Bronchial epithelial cell (primary cell): Measurements from ENCODE around the gene ATP2B2. TPM values are rescaled to one million over a fixed set of nuclear protein-coding genes. Genes with fewer than 3 reads are reported as not detected.

Experiments
- DNase-seq: peaks from one replicate; pipeline ENCODE4 v3.0.0-alpha.2; 2010; ENCODE audit warnings: low read depth
- FAIRE-seq: peaks from 2 replicates; lab custom pipeline; 2011; peaks lifted over from hg19 to GRCh38; lab: Jason Lieb, UNC
- H3K27me3 ChIP-seq: 2 replicates; pipeline ENCODE4 v1.5.1; 2011; ENCODE audit warnings: low read length; ENCODE audit not compliant: control insufficient read depth, insufficient read depth
- H3K36me3 ChIP-seq: 2 replicates; pipeline ENCODE4 v1.5.1; 2011; ENCODE audit warnings: low read length; ENCODE audit not compliant: control insufficient read depth, insufficient read depth
- H3K4me3 ChIP-seq: 2 replicates; pipeline ENCODE4 v1.5.1; 2011; ENCODE audit warnings: mild to moderate bottlenecking, low read depth, low read length, control low read depth
- total RNA-seq: library from RNA; depleted of rRNA; stranded (reverse); fragments of >200 nt; gene quantifications from 2 replicates; pipeline ENCODE4 v1.2.1, GENCODE V29; 2014
- TF ChIP-seq, protein P1 (sequence below): IDR thresholded peaks from 2 replicates; pipeline ENCODE4 v1.5.1; 2011; ENCODE audit warnings: mild to moderate bottlenecking, moderate library complexity, low read length, control low read depth, inconsistent platforms; ENCODE audit not compliant: insufficient read depth, severe bottlenecking

Gene ATP2B2
- total RNA-seq, 1 donor from 2014 or later, result not detected

DNA sequence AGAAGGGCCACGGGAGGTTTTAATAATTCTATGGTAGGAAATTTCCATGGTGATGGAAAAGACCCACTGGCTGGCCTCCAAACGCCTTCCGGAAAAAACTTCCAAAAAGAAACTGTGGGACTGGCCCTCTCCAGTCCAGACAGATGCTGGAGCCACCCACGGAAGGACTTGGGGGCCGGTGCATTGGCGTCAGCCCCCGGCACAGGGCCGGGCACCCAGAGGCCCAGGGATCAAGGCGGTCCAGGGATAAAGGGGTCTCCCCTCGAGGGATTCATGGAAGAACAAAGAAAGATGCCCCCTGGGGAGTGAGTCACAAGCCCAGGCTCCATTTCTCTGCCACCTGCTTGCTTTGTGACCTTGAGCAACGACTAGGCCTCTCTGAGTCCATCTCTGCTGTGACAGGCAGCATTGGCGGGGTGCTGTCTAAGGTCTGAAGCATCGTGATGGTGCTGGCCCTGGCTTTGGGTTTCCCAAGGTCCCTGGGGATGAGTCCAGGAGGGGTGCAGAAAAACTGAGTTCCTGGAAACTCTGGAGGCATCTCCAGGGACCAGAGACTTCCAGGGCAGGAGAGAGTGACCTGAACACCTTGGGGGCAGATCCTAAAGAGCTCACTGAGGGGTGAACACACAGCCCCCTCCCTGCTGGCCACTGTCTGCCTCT, 21.6 kb downstream of the ATP2B2 start:
- Histone ChIP-seq H3K27me3 (peaks cover 1% of the 10 kb centered on the region), H3K36me3 (no peaks in the 10 kb centered on the region), H3K4me3 (no peak overlapping the region)
- FAIRE-seq, result no peak
- TF ChIP-seq, protein P1, sequence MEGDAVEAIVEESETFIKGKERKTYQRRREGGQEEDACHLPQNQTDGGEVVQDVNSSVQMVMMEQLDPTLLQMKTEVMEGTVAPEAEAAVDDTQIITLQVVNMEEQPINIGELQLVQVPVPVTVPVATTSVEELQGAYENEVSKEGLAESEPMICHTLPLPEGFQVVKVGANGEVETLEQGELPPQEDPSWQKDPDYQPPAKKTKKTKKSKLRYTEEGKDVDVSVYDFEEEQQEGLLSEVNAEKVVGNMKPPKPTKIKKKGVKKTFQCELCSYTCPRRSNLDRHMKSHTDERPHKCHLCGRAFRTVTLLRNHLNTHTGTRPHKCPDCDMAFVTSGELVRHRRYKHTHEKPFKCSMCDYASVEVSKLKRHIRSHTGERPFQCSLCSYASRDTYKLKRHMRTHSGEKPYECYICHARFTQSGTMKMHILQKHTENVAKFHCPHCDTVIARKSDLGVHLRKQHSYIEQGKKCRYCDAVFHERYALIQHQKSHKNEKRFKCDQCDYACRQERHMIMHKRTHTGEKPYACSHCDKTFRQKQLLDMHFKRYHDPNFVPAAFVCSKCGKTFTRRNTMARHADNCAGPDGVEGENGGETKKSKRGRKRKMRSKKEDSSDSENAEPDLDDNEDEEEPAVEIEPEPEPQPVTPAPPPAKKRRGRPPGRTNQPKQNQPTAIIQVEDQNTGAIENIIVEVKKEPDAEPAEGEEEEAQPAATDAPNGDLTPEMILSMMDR, result no peak
- DNase-seq, result no peak

DNA sequence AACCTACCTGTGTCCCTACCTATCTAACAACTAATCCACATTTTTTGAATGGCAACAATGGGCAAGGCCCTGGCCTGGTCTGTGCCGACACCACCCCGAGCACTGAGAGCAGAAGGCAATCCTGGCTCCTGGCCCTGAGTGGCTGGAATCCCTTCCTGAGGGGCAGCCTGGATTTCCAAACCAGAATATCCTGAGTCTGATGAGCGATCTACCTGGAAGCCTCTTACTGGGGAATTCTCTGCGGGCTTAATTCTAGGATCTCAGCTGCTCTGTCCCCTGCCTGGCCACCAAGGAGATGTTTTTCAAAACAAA, 22.1 kb downstream of the ATP2B2 start:
- no peak for DNase-seq
- H3K27me3 ChIP-seq, result peaks cover 1% of the 10 kb centered on the region

DNA sequence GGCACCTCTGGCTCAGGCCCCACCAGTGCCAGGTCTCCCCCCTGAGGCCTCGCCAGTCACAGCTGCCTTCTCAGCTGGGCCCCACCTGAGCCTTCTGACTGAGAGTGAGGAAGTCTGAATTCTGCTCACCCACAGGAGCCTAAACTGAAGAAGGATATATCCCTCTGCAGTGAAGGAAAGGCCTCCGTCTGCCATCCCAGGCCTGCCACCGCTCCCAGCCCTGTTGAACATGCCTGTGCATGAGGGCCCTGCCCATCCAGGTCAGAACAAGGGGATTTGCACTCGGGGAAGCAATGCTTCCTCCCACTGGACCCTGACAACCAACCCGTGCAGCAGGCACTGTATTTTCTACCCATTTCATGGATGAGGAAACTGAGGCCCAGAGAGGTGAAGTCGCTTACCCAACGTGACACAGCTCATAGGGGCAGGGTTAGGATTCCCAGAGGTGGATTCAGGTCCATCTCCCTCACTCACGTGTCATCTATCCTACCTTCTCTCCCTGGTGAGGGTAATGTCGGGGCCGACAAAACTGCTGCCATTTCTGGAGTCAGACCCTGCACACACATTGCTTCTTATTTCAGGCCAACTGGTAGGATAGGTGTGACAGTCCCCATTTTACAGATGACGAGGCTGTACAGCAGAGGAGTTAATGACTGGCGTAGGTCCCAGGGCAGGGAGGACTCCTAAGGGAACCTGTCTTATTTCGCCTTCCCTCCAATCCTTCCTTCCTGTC, 22.6 kb downstream of the ATP2B2 start:
- TF ChIP-seq, protein P1, result no peak
- DNase-seq, result no peak
- Histone ChIP-seq H3K4me3 (no peak overlapping the region), H3K27me3 (peaks cover 1% of the 10 kb centered on the region), H3K36me3 (no peaks in the 10 kb centered on the region)
- no peak for FAIRE-seq

More for the DNA sequence above, 22.1 kb downstream of the ATP2B2 start:
- no peaks in the 10 kb centered on the region for H3K36me3 ChIP-seq
- TF ChIP-seq, protein P1, result no peak
- H3K4me3 ChIP-seq, result no peak overlapping the region
- no peak for FAIRE-seq

DNA sequence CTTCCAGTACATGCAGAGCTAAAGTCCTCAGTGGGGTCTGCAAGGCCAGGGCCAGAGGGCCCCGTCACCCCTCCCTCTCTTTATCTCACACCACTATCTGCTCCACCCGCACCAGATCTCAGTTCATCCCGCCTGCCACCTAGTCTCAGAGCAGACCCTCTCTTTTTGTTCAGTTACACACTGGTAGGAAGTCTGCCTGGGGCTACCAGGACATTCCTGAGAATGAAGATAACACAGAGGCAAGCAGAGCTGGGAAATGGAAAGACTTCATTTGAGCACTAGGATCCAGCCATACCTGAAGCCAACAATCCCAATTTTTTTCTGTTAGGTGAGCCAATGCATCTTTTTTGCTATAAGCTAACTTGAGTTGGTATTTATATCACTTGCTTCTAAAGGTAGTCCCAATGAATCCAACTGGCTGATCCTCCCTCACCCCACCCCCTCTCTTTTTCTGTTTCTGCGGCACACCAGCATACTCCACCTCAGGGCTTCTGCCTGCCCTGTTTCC, 24.5 kb downstream of the ATP2B2 start:
- TF ChIP-seq, protein P1, result no peak
- Histone ChIP-seq H3K27me3 (peaks cover 1% of the 10 kb centered on the region), H3K36me3 (no peaks in the 10 kb centered on the region), H3K4me3 (no peak overlapping the region)
- FAIRE-seq, result no peak
- no peak for DNase-seq

DNA sequence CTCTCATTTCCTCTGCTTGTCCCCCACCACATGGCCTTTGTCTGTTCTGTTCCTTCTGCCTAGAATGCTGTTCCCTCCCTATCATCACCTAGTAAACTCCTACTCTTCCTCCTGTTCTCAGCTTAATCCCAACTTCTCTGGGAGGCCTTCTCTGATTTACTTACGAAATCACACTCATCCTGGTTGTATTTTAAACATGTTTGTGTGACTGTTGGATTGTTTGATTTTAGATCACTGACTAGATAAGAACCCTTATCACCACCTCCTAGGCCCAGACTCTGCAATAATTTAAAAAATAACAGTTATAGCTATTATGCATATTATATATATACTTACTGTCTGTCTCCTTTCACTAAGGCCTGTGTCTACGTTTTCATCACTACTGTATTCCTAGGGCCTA, 26.1 kb downstream of the ATP2B2 start:
- H3K4me3 ChIP-seq, result no peak overlapping the region
- no peak for FAIRE-seq
- TF ChIP-seq, protein P1, result no peak
- peaks cover 2% of the 10 kb centered on the region for H3K27me3 ChIP-seq
- no peaks in the 10 kb centered on the region for H3K36me3 ChIP-seq
- DNase-seq, result no peak
